ENCODE data around the gene CCDC61. TPM values are rescaled to one million over a fixed set of nuclear protein-coding genes. Genes with fewer than 3 reads are reported as not detected.
A peak's percentile ranks its signal among the peaks of the same experiment; 100 is the strongest.

The CCDC61 gene
- polyA plus RNA-seq, 1 donor: 13.2 TPM

GRCh38 chr19:46015687-46016425, 20.6 kb downstream of the CCDC61 start:
- DNase-seq: no peak
- WGBS (ENCODE audit: insufficient coverage, low lambda C conversion rate): no CpG with 5 or more reads among the region's 63 CpGs
- peaks cover 14% of the 10 kb centered on the region for H3K4me1 ChIP-seq (ENCODE audit: control insufficient read depth, insufficient read depth, low read length)
- no peaks in the 10 kb centered on the region for H3K9me3 ChIP-seq (ENCODE audit: control insufficient read depth, low read depth, low read length)
- H3K27ac ChIP-seq (ENCODE audit: low read length): no peak overlapping the region
- peaks cover 34% of the 10 kb centered on the region for H3K27me3 ChIP-seq (ENCODE audit: control insufficient read depth, insufficient read depth, low read length)
- peak overlapping the region; percentile 61 for H3K4me3 ChIP-seq (ENCODE audit: low read length)
- peaks cover 4% of the 10 kb centered on the region for H3K36me3 ChIP-seq (ENCODE audit: control insufficient read depth, insufficient read depth, low read length)

DNA sequence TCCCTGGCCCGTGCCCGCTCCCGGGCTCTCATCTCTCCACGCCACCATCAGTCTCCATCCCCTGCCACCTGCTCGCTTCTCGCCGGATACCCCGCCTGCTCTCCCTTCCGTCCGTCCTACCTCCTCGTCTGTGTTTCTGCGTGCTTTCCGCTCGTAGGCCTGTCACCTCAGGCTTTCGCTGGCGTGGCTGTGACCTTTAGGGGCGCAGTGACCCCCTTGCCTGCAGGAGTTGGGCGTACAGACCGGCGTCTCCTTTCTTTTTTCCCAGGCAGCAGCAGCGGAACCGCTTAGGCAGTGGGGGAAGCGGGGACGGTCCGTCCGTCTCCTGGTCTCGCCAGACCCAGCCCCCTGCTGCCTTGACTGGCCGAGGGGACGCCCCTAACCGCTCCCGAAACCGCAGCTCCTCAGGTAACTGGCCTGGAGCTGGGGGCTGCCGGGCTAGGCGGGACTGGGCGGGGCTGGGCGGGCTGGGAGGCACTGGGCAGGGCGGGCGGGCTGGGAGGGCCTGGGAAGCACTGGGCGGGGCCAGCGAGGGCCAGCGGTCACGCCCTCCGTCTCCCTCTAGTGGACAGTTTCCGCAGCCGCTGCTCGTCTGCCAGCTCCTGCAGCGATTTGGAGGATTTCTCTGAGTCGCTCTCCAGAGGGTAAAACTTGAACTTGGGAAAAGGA, 21.3 kb downstream of the CCDC61 start:
- peak; percentile 66 to 73 for DNase-seq
- Histone ChIP-seq H3K36me3 (ENCODE audit: control insufficient read depth, insufficient read depth, low read length) (peaks cover 4% of the 10 kb centered on the region), H3K9me3 (ENCODE audit: control insufficient read depth, low read depth, low read length) (no peaks in the 10 kb centered on the region), H3K27ac (ENCODE audit: low read length) (no peak overlapping the region), H3K27me3 (ENCODE audit: control insufficient read depth, insufficient read depth, low read length) (peaks cover 34% of the 10 kb centered on the region), H3K4me3 (ENCODE audit: low read length) (peak overlapping the region; percentile 61), H3K4me1 (ENCODE audit: control insufficient read depth, insufficient read depth, low read length) (peaks cover 14% of the 10 kb centered on the region)
- WGBS (ENCODE audit: insufficient coverage, low lambda C conversion rate): no CpG with 5 or more reads among the region's 48 CpGs

- Histone ChIP-seq H3K36me3 (ENCODE audit: control insufficient read depth, insufficient read depth, low read length) (peaks cover 4% of the 10 kb centered on the region), H3K27ac (ENCODE audit: low read length) (no peak overlapping the region), H3K9me3 (ENCODE audit: control insufficient read depth, low read depth, low read length) (no peaks in the 10 kb centered on the region), H3K27me3 (ENCODE audit: control insufficient read depth, insufficient read depth, low read length) (peaks cover 38% of the 10 kb centered on the region), H3K4me1 (ENCODE audit: control insufficient read depth, insufficient read depth, low read length) (peaks cover 14% of the 10 kb centered on the region), H3K4me3 (ENCODE audit: low read length) (no peak overlapping the region)
- no peak for DNase-seq
- WGBS (ENCODE audit: insufficient coverage, low lambda C conversion rate): no CpG with 5 or more reads among the region's 7 CpGs
Observed at GRCh38 chr19:46017095-46017429, 21.8 kb downstream of the CCDC61 start.

DNA sequence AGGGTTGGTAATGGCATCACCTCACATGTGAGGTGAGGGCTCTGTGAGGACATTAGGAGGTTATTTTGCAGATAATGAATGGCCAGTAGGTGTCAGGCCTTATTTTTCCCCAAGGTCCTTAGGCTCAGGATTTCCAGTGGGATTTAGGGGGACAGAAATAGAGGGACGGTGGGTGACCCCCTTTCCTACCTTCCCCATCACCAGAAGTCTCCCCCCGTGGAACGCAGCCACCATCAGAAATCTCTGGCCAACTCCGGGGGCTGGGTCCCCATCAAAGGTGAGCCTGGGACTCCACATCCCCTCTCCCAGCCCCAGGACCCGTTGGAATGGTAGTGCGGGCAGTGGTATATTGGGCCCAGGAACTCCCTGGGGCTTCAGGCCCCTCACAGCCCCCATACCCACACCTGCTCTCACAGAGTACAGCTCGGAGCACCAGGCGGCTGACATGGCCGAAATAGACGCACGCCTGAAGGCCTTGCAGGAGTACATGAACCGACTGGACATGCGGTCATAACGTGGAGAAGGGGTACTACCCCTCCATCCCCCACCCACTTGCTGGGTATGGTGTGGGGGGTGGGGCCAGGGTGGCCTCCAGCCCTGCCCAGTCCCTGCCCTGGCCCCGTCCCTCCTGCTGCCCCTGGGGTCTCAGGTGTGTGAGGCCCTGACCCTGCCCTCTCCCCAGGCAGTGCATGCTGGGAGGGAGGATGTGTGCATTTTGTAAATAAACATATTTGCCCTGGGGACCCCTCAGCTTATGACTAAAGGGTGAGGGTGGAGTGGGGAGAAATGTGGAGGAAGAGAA, 22.8 kb downstream of the CCDC61 start:
- Histone ChIP-seq H3K27me3 (ENCODE audit: control insufficient read depth, insufficient read depth, low read length) (peaks cover 45% of the 10 kb centered on the region), H3K4me1 (ENCODE audit: control insufficient read depth, insufficient read depth, low read length) (peaks cover 14% of the 10 kb centered on the region), H3K9me3 (ENCODE audit: control insufficient read depth, low read depth, low read length) (peaks cover 4% of the 10 kb centered on the region), H3K36me3 (ENCODE audit: control insufficient read depth, insufficient read depth, low read length) (peaks cover 4% of the 10 kb centered on the region), H3K27ac (ENCODE audit: low read length) (no peak overlapping the region), H3K4me3 (ENCODE audit: low read length) (no peak overlapping the region)
- WGBS (ENCODE audit: insufficient coverage, low lambda C conversion rate): no CpG with 5 or more reads among the region's 15 CpGs
- no peak for DNase-seq

DNA sequence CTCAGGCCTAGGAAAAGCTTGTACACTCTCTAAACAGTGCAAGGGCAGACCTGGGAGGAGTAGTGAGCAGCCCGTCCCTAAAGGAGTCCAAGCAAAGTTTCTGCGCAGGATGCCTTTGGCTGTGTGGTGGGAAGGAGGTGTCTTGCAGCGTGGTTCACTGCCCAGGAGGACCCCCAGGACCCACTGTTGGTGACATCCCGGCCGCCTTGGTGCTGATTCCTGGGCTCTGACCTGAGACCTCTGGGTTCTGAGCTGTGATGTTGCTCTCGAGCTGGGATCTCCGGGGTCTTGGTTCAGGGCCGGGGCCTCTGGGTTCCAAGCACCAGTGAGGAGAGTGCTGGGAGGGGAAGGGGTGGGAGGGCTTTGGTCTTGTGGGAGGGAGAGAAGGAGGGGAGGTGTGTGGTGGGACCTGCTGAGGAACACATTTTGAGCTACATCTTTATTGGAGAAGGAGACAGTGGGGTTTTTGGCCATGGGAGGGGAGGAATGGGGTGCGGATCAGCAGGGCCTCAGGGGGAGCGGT, 23.5 kb downstream of the CCDC61 start:
- H3K27ac ChIP-seq (ENCODE audit: low read length): no peak overlapping the region
- H3K9me3 ChIP-seq (ENCODE audit: control insufficient read depth, low read depth, low read length): peaks cover 4% of the 10 kb centered on the region
- DNase-seq: no peak
- no CpG with 5 or more reads among the region's 10 CpGs for WGBS (ENCODE audit: insufficient coverage, low lambda C conversion rate)
- H3K36me3 ChIP-seq (ENCODE audit: control insufficient read depth, insufficient read depth, low read length): peaks cover 4% of the 10 kb centered on the region
- no peak overlapping the region for H3K4me3 ChIP-seq (ENCODE audit: low read length)
- H3K4me1 ChIP-seq (ENCODE audit: control insufficient read depth, insufficient read depth, low read length): peaks cover 14% of the 10 kb centered on the region
- H3K27me3 ChIP-seq (ENCODE audit: control insufficient read depth, insufficient read depth, low read length): peaks cover 46% of the 10 kb centered on the region

DNA sequence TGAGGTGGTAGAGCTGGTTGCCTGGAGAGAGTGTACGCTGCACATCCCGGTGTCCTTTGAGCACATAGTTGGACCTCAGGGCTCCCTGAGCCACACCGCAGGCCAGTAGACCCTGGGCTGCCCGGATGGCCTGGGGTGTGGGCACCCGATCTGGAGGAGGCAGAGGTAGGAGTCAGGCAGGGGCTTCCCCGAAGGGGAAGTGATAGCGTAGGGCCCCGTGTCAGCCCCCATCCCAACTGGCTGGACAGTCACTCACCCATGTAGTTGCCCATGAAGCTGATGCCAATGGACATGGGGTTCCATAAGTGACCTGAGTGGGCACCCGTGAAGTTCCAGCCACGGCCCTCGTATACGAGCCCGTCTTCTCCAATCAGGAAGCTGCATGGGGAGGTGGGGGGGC, 24.0 kb downstream of the CCDC61 start:
- peaks cover 4% of the 10 kb centered on the region for H3K9me3 ChIP-seq (ENCODE audit: control insufficient read depth, low read depth, low read length)
- peaks cover 14% of the 10 kb centered on the region for H3K4me1 ChIP-seq (ENCODE audit: control insufficient read depth, insufficient read depth, low read length)
- no peak overlapping the region for H3K27ac ChIP-seq (ENCODE audit: low read length)
- H3K27me3 ChIP-seq (ENCODE audit: control insufficient read depth, insufficient read depth, low read length): peaks cover 46% of the 10 kb centered on the region
- H3K36me3 ChIP-seq (ENCODE audit: control insufficient read depth, insufficient read depth, low read length): peaks cover 4% of the 10 kb centered on the region
- WGBS (ENCODE audit: insufficient coverage, low lambda C conversion rate): no CpG with 5 or more reads among the region's 13 CpGs
- no peak for DNase-seq
- no peak overlapping the region for H3K4me3 ChIP-seq (ENCODE audit: low read length)

- Histone ChIP-seq H3K36me3 (ENCODE audit: control insufficient read depth, insufficient read depth, low read length) (peaks cover 4% of the 10 kb centered on the region), H3K27me3 (ENCODE audit: control insufficient read depth, insufficient read depth, low read length) (peaks cover 33% of the 10 kb centered on the region), H3K27ac (ENCODE audit: low read length) (no peak overlapping the region), H3K4me1 (ENCODE audit: control insufficient read depth, insufficient read depth, low read length) (peaks cover 5% of the 10 kb centered on the region), H3K9me3 (ENCODE audit: control insufficient read depth, low read depth, low read length) (peaks cover 4% of the 10 kb centered on the region), H3K4me3 (ENCODE audit: low read length) (no peak overlapping the region)
- DNase-seq: no peak
- WGBS (ENCODE audit: insufficient coverage, low lambda C conversion rate): no CpG with 5 or more reads among the region's 7 CpGs
Observed at GRCh38 chr19:46020819-46021125, 25.5 kb downstream of the CCDC61 start.

GRCh38 chr19:46021531-46022041, 26.3 kb downstream of the CCDC61 start:
- H3K27me3 ChIP-seq (ENCODE audit: control insufficient read depth, insufficient read depth, low read length): peaks cover 26% of the 10 kb centered on the region
- WGBS (ENCODE audit: insufficient coverage, low lambda C conversion rate): no CpG with 5 or more reads among the region's 11 CpGs
- no peaks in the 10 kb centered on the region for H3K4me1 ChIP-seq (ENCODE audit: control insufficient read depth, insufficient read depth, low read length)
- peaks cover 4% of the 10 kb centered on the region for H3K9me3 ChIP-seq (ENCODE audit: control insufficient read depth, low read depth, low read length)
- no peak overlapping the region for H3K4me3 ChIP-seq (ENCODE audit: low read length)
- no peak overlapping the region for H3K27ac ChIP-seq (ENCODE audit: low read length)
- no peak for DNase-seq
- peaks cover 4% of the 10 kb centered on the region for H3K36me3 ChIP-seq (ENCODE audit: control insufficient read depth, insufficient read depth, low read length)

- H3K27me3 ChIP-seq (ENCODE audit: control insufficient read depth, insufficient read depth, low read length): peaks cover 25% of the 10 kb centered on the region
- no peak overlapping the region for H3K27ac ChIP-seq (ENCODE audit: low read length)
Observed at GRCh38 chr19:46022061-46022430, 26.8 kb downstream of the CCDC61 start.

More at GRCh38 chr19:46022061-46022430, 26.8 kb downstream of the CCDC61 start:
- WGBS (ENCODE audit: insufficient coverage, low lambda C conversion rate): no CpG with 5 or more reads among the region's 12 CpGs
- Histone ChIP-seq H3K9me3 (ENCODE audit: control insufficient read depth, low read depth, low read length) (peaks cover 4% of the 10 kb centered on the region), H3K4me1 (ENCODE audit: control insufficient read depth, insufficient read depth, low read length) (no peaks in the 10 kb centered on the region), H3K36me3 (ENCODE audit: control insufficient read depth, insufficient read depth, low read length) (peaks cover 4% of the 10 kb centered on the region), H3K4me3 (ENCODE audit: low read length) (no peak overlapping the region)
- DNase-seq: no peak
